GM12864 (cell line): ENCODE data around the gene RBM46.
"Not testable (repeated sequence)": the region's sequence is repeated elsewhere in the genome, so short reads cannot be mapped to it uniquely, and the experiment has no call there.

Experiments used
- DNase-seq: peaks from one replicate; pipeline ENCODE4 v3.0.0-alpha.2; 2011; ENCODE audit warnings: low read depth
- H3K4me3 ChIP-seq: 2 replicates; pipeline ENCODE4 v1.5.1; 2011; ENCODE audit warnings: mild to moderate bottlenecking, low read depth, low read length, control low read depth
- TF ChIP-seq, protein P1 (sequence below): IDR thresholded peaks from 2 replicates; pipeline ENCODE4 v1.5.1; 2011; ENCODE audit warnings: low read depth, mild to moderate bottlenecking, moderate library complexity, low read length, control low read depth, inconsistent platforms; ENCODE audit errors: missing control alignments

RBM46 gene

DNA sequence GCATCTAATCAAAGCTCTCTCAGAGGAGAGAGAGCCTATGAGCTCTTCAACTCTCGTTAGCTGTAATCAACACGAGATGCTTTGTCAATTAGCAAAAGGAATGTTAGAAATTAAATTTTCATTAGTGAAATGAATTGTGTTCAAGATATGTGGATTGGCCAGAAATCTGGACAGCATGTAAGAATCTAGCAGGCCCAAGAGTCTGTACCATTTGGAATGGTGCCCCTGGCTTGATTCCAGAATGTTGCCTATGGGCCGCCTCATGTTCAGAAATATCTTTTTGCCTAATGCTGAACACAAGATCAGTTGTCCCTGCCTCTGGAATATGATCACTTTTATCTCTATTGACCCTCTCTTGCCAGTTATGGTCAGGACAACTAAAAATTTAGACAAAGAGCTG is 88.2 kb downstream of the RBM46 start:
- no peak for DNase-seq
- TF ChIP-seq, protein P1, sequence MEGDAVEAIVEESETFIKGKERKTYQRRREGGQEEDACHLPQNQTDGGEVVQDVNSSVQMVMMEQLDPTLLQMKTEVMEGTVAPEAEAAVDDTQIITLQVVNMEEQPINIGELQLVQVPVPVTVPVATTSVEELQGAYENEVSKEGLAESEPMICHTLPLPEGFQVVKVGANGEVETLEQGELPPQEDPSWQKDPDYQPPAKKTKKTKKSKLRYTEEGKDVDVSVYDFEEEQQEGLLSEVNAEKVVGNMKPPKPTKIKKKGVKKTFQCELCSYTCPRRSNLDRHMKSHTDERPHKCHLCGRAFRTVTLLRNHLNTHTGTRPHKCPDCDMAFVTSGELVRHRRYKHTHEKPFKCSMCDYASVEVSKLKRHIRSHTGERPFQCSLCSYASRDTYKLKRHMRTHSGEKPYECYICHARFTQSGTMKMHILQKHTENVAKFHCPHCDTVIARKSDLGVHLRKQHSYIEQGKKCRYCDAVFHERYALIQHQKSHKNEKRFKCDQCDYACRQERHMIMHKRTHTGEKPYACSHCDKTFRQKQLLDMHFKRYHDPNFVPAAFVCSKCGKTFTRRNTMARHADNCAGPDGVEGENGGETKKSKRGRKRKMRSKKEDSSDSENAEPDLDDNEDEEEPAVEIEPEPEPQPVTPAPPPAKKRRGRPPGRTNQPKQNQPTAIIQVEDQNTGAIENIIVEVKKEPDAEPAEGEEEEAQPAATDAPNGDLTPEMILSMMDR = no peak
- no peak overlapping the region for H3K4me3 ChIP-seq

- no peak overlapping the region for H3K4me3 ChIP-seq
- DNase-seq = no peak
- TF ChIP-seq, protein P1 = no peak
Measured at GRCh38 chr4:154872198-154872597, 91.1 kb downstream of the RBM46 start.

DNA sequence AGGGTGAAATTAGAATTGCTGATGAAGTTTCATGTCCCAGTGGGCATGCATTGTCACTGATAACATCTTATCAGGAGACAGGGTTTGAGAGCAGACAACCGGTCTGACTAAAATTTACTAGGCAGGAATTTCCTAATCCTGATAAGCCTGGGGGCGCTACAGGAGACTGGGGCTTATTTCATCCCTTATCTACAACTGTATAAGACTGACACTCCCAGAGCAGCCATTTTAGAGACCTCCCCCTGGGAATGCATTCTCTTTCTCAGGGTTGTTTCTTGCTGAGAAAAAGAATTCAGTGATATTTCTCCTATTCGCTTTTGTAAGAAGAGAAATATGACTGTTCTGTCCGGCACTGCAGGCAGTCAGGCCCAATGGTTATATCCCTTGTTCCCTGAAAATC is 93.0 kb downstream of the RBM46 start:
- DNase-seq, H3K4me3 ChIP-seq: not testable (repeated sequence)

DNA sequence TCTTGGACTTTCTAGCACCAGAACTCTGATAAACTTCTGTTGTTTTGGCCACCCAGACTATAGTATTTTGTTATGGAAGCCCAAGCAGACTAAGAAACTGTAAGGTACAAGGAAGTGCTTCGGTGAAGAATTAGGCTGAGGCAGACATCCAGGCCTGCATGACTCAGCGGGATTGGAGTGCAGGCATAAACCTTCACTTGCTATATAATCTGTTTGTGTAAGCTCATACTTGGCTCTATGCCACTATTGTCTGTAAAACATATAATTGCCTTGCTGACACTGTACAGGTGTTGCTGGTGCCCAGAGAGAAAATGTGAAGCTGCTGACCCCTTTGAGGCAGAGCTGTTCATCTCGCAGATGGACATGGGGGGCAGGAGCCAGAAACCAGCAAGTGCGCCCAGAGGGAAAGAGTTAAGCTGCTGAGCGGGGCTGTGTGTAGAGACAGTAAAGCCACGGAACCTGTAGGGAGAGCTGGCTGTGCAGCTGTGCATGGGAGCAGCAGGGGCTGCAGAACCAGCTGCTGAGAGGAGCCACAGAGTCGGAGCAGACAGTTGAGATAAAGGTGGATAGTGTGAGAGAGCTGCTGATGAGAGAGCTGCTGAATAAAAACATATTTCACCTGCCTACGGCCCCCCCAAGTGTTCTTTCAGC is 96.2 kb downstream of the RBM46 start:
- no peak overlapping the region for H3K4me3 ChIP-seq
- no peak for DNase-seq
- TF ChIP-seq, protein P1 = no peak
